Aortic smooth muscle cell (primary cell): ENCODE results near the gene KRTAP13-3. TPM values are rescaled to one million over a fixed set of nuclear protein-coding genes. Genes with fewer than 3 reads are reported as not detected.

Experiments used
- total RNA-seq: library from RNA; depleted of rRNA; stranded (reverse); fragments of >200 nt; gene quantifications from 2 replicates; pipeline ENCODE4 v1.2.3, GENCODE V29; 2014

KRTAP13-3 gene, protein sequence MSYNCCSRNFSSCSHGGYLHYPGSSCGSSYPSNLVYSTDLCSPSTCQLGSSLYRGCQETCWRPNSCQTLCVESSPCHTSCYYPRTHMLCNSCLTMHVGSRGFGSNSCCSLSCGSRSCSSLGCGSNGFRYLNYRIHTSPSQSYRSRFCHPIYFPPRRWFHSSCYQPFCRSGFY
- total RNA-seq = not detected in 2 replicates

DNA sequence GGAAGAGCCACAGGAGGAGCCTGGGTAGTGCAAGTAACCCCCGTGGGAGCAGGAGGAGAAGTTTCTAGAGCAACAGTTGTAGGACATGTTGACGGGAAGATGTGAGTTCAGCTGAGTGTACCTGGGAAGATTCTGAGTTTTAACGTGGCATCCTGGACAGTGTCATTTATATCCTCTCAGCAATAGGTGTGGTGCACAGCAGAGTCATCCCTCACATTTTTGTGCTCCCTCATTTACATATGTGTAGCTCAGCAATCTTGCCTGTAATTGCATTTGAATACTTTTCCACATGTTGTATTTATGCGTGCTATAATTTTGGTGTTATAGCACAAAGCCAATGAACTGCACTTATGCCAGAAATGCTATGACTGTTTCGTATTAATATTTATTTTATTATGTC, at the start of gene KRTAP13-3:
TSS of gene KRTAP13-3 (minus strand) at position 101 of the 400 bp plus-strand sequence. CDS start at position 87, 14 bp downstream.

DNA sequence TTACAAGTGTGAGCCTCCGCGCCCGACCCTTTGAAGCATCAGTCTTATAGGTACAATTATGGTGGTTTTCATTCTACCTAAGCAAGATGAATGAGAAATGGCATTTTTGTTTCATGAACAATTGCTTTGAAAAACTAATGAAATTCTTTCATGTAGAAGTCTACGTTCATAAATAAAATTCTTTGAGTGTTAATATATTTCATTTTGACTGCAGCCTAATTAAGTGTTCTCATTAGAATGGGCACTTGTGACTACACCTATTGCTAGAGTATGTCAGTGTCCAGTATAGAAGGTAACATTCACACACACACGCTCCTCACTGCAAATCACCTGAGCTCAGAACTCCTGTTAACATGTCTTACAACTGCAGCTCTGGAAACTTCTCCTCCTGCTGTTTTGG, 14.2 kb upstream of the KRTAP13-3 start, which contains the start of gene KRTAP15-1:
TSS of gene KRTAP15-1 (plus strand) at position 301 of the 400 bp plus-strand sequence. CDS start at position 354, 53 bp downstream.

DNA sequence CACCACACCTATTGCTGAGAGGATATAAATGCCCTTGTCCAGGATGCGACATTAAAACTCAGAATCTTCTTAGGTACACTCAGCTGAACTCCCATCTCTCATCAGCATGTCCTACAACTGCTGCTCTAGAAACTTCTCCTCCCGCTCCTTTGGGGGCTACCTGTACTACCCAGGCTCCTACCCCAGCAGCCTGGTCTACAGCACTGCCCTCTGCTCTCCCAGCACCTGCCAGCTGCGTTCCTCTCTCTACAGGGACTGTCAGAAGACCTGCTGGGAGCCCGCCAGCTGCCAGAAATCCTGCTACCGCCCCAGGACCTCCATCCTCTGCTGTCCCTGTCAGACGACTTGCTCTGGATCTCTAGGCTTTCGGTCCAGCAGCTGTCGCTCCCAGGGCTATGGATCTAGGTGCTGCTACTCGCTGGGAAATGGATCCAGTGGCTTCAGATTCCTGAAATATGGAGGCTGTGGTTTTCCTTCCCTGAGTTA, 4.5 kb upstream of the KRTAP13-3 start, which contains the start of gene KRTAP13-4:
TSS of gene KRTAP13-4 (plus strand) at position 51 of the 486 bp plus-strand sequence. CDS start at position 107, 56 bp downstream.

DNA sequence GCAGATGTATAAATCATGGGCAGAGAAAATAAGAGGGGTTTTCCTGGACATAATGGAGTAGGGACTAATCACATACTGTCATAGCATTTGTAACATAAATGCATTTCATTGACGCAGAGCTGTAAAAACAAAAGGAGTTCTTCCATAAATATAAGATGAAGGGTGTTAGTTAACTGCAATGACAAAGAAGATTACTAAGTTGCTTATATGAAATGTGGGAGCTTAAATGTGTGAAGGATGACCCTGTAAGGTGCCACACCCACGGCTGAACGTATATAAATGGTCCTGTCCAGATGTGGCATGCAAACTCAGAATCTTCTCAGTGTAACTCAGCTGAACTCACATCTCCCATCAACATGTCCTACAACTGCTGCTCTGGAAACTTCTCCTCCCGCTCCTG, 30.0 kb downstream of the KRTAP13-3 start, which contains the start of gene KRTAP13-1:
TSS of gene KRTAP13-1 (plus strand) at position 301 of the 400 bp plus-strand sequence. CDS start at position 357, 56 bp downstream.

Other genes with a start within 250 kb of the KRTAP13-3 start
- gene CLDN8, start 209.8 kb downstream of the KRTAP13-3 start, total RNA-seq = not detected in 2 replicates
- gene KRTAP24-1, start 143.0 kb downstream of the KRTAP13-3 start, total RNA-seq = not detected in 2 replicates
- not detected in 2 replicates for gene KRTAP25-1, start 136.4 kb downstream of the KRTAP13-3 start, total RNA-seq
- gene KRTAP26-1, start 105.6 kb downstream of the KRTAP13-3 start, total RNA-seq = not detected in 2 replicates
- gene KRTAP27-1, start 88.2 kb downstream of the KRTAP13-3 start, total RNA-seq = not detected in 2 replicates
- not detected in 2 replicates for gene KRTAP23-1, start 77.3 kb downstream of the KRTAP13-3 start, total RNA-seq
- not detected in 2 replicates for gene KRTAP13-2, start 53.7 kb downstream of the KRTAP13-3 start, total RNA-seq
- not detected in 2 replicates for gene KRTAP13-1, start 29.9 kb downstream of the KRTAP13-3 start, total RNA-seq
- gene KRTAP13-4, start 4.3 kb upstream of the KRTAP13-3 start, total RNA-seq = not detected in 2 replicates
- not detected in 2 replicates for gene KRTAP15-1, start 14.3 kb upstream of the KRTAP13-3 start, total RNA-seq
- gene KRTAP19-1, start 54.4 kb upstream of the KRTAP13-3 start, total RNA-seq = not detected in 2 replicates
- not detected in 2 replicates for gene KRTAP19-2, start 61.5 kb upstream of the KRTAP13-3 start, total RNA-seq
- gene KRTAP19-3, start 66.1 kb upstream of the KRTAP13-3 start, total RNA-seq = not detected in 2 replicates
- not detected in 2 replicates for gene KRTAP19-4, start 71.2 kb upstream of the KRTAP13-3 start, total RNA-seq
- gene KRTAP19-5, start 76.2 kb upstream of the KRTAP13-3 start, total RNA-seq = not detected in 2 replicates
- gene KRTAP19-6, start 115.9 kb upstream of the KRTAP13-3 start, total RNA-seq = not detected in 2 replicates
- gene KRTAP19-7, start 135.4 kb upstream of the KRTAP13-3 start, total RNA-seq = not detected in 2 replicates
- gene KRTAP22-2, start 164.5 kb upstream of the KRTAP13-3 start, total RNA-seq = not detected in 2 replicates
- not detected in 2 replicates for gene KRTAP6-3, start 166.5 kb upstream of the KRTAP13-3 start, total RNA-seq
- gene KRTAP6-2, start 173.0 kb upstream of the KRTAP13-3 start, total RNA-seq = not detected in 2 replicates
- gene KRTAP22-1, start 175.2 kb upstream of the KRTAP13-3 start, total RNA-seq = not detected in 2 replicates
- not detected in 2 replicates for gene KRTAP6-1, start 188.0 kb upstream of the KRTAP13-3 start, total RNA-seq
- gene KRTAP20-1, start 190.5 kb upstream of the KRTAP13-3 start, total RNA-seq = not detected in 2 replicates
- gene KRTAP20-4, start 194.7 kb upstream of the KRTAP13-3 start, total RNA-seq = not detected in 2 replicates
- gene KRTAP20-2, start 209.3 kb upstream of the KRTAP13-3 start, total RNA-seq = not detected in 2 replicates
- gene KRTAP20-3, start 216.9 kb upstream of the KRTAP13-3 start, total RNA-seq = not detected in 2 replicates